Central memory CD4-positive, alpha-beta T cell (primary cell): ENCODE measurements around the gene DNAH2.

Source experiments
- DNase-seq: peaks from one replicate; pipeline ENCODE4 v3.0.0; 2022

Gene DNAH2

GRCh38 chr17:7703584-7704479 lies 13.7 kb upstream of the DNAH2 start:
- DNase-seq = no peak

GRCh38 chr17:7704601-7705268 lies 12.8 kb upstream of the DNAH2 start, which contains the start of gene EFNB3:
EFNB3 (plus strand) TSS chr17:7705202; CDS start chr17:7705599, 397 bp downstream.
- no peak for DNase-seq

- DNase-seq = no peak
Observed at GRCh38 chr17:7705269-7706255, 12.0 kb upstream of the DNAH2 start.

- no peak for DNase-seq
Observed at GRCh38 chr17:7706631-7707354, 10.8 kb upstream of the DNAH2 start.

GRCh38 chr17:7707446-7707845 lies 10.1 kb upstream of the DNAH2 start:
- no peak for DNase-seq

GRCh38 chr17:7707858-7708750 lies 9.4 kb upstream of the DNAH2 start:
- DNase-seq = no peak

- DNase-seq = no peak
Observed at GRCh38 chr17:7709031-7709430, 8.5 kb upstream of the DNAH2 start.

- DNase-seq = no peak
Observed at GRCh38 chr17:7710301-7710700, 7.2 kb upstream of the DNAH2 start.

- no peak for DNase-seq
Observed at GRCh38 chr17:7711051-7711755, 6.3 kb upstream of the DNAH2 start.

- DNase-seq = no peak
Observed at GRCh38 chr17:7712111-7712771, 5.3 kb upstream of the DNAH2 start.

- DNase-seq = no peak
Observed at GRCh38 chr17:7713782-7714181, 3.8 kb upstream of the DNAH2 start.

GRCh38 chr17:7714721-7715594 lies 2.6 kb upstream of the DNAH2 start:
- DNase-seq = no peak

- DNase-seq = no peak
Observed at GRCh38 chr17:7715936-7716886, 1.3 kb upstream of the DNAH2 start.

GRCh38 chr17:7717756-7718350 lies 309 bp downstream of the DNAH2 start:
- peak; percentile 29 for DNase-seq

- DNase-seq = no peak
Observed at GRCh38 chr17:7719661-7720060, 2.1 kb downstream of the DNAH2 start.

GRCh38 chr17:7720125-7720524 lies 2.6 kb downstream of the DNAH2 start:
- no peak for DNase-seq

- DNase-seq = no peak
Observed at GRCh38 chr17:7721612-7722011, 4.1 kb downstream of the DNAH2 start.
